Measurements from ENCODE around the gene FXYD2.

Gene FXYD2

GRCh38 chr11:117842131-117842941 is 17.8 kb upstream of the FXYD2 start:
- no peak overlapping the region for H3K27ac Mint-ChIP-seq
- H3K9me3 Mint-ChIP-seq (ENCODE audit: low read depth) = no peaks in the 10 kb centered on the region
- no peaks in the 10 kb centered on the region for H3K27me3 Mint-ChIP-seq
- H3K4me3 Mint-ChIP-seq = no peak overlapping the region
- no peaks in the 10 kb centered on the region for H3K36me3 Mint-ChIP-seq
- peaks cover 6% of the 10 kb centered on the region for H3K4me1 Mint-ChIP-seq (ENCODE audit: low read depth)

- H3K4me3 Mint-ChIP-seq = no peak overlapping the region
- H3K9me3 Mint-ChIP-seq (ENCODE audit: low read depth) = no peaks in the 10 kb centered on the region
- H3K27me3 Mint-ChIP-seq = no peaks in the 10 kb centered on the region
- H3K4me1 Mint-ChIP-seq (ENCODE audit: low read depth) = peaks cover 6% of the 10 kb centered on the region
- no peaks in the 10 kb centered on the region for H3K36me3 Mint-ChIP-seq
- no peak overlapping the region for H3K27ac Mint-ChIP-seq
Observed at GRCh38 chr11:117841551-117842031, 17.0 kb upstream of the FXYD2 start.

- H3K27me3 Mint-ChIP-seq = no peaks in the 10 kb centered on the region
- peaks cover 6% of the 10 kb centered on the region for H3K4me1 Mint-ChIP-seq (ENCODE audit: low read depth)
- H3K36me3 Mint-ChIP-seq = no peaks in the 10 kb centered on the region
- H3K27ac Mint-ChIP-seq = no peak overlapping the region
- no peak overlapping the region for H3K4me3 Mint-ChIP-seq
- no peaks in the 10 kb centered on the region for H3K9me3 Mint-ChIP-seq (ENCODE audit: low read depth)
Observed at GRCh38 chr11:117840881-117841550, 16.5 kb upstream of the FXYD2 start.

- Mint-ChIP-seq H3K4me1 (ENCODE audit: low read depth) (peaks cover 6% of the 10 kb centered on the region), H3K27me3 (no peaks in the 10 kb centered on the region), H3K4me3 (no peak overlapping the region), H3K36me3 (no peaks in the 10 kb centered on the region), H3K27ac (no peak overlapping the region), H3K9me3 (ENCODE audit: low read depth) (no peaks in the 10 kb centered on the region)
Observed at GRCh38 chr11:117839936-117840813, 15.6 kb upstream of the FXYD2 start.

GRCh38 chr11:117839380-117839881 is 14.9 kb upstream of the FXYD2 start:
- Mint-ChIP-seq H3K36me3 (no peaks in the 10 kb centered on the region), H3K4me3 (no peak overlapping the region), H3K27me3 (no peaks in the 10 kb centered on the region), H3K9me3 (ENCODE audit: low read depth) (no peaks in the 10 kb centered on the region), H3K27ac (no peak overlapping the region), H3K4me1 (ENCODE audit: low read depth) (peaks cover 6% of the 10 kb centered on the region)

- Mint-ChIP-seq H3K36me3 (no peaks in the 10 kb centered on the region), H3K27ac (no peak overlapping the region), H3K9me3 (ENCODE audit: low read depth) (no peaks in the 10 kb centered on the region), H3K27me3 (no peaks in the 10 kb centered on the region), H3K4me3 (no peak overlapping the region), H3K4me1 (ENCODE audit: low read depth) (peaks cover 4% of the 10 kb centered on the region)
Observed at GRCh38 chr11:117838901-117839300, 14.4 kb upstream of the FXYD2 start.

GRCh38 chr11:117837791-117838190 is 13.2 kb upstream of the FXYD2 start:
- Mint-ChIP-seq H3K9me3 (ENCODE audit: low read depth) (no peaks in the 10 kb centered on the region), H3K36me3 (no peaks in the 10 kb centered on the region), H3K27ac (no peak overlapping the region), H3K27me3 (no peaks in the 10 kb centered on the region), H3K4me1 (ENCODE audit: low read depth) (no peaks in the 10 kb centered on the region), H3K4me3 (no peak overlapping the region)

GRCh38 chr11:117837070-117837776 is 12.7 kb upstream of the FXYD2 start:
- H3K36me3 Mint-ChIP-seq = no peaks in the 10 kb centered on the region
- no peak overlapping the region for H3K4me3 Mint-ChIP-seq
- H3K27me3 Mint-ChIP-seq = no peaks in the 10 kb centered on the region
- H3K9me3 Mint-ChIP-seq (ENCODE audit: low read depth) = no peaks in the 10 kb centered on the region
- no peak overlapping the region for H3K27ac Mint-ChIP-seq
- H3K4me1 Mint-ChIP-seq (ENCODE audit: low read depth) = peaks cover 3% of the 10 kb centered on the region

GRCh38 chr11:117836077-117836960 is 11.8 kb upstream of the FXYD2 start:
- no peak overlapping the region for H3K27ac Mint-ChIP-seq
- H3K9me3 Mint-ChIP-seq (ENCODE audit: low read depth) = no peaks in the 10 kb centered on the region
- no peaks in the 10 kb centered on the region for H3K36me3 Mint-ChIP-seq
- peaks cover 5% of the 10 kb centered on the region for H3K4me1 Mint-ChIP-seq (ENCODE audit: low read depth)
- H3K27me3 Mint-ChIP-seq = no peaks in the 10 kb centered on the region
- no peak overlapping the region for H3K4me3 Mint-ChIP-seq

GRCh38 chr11:117835576-117835975 is 11.0 kb upstream of the FXYD2 start:
- Mint-ChIP-seq H3K9me3 (ENCODE audit: low read depth) (no peaks in the 10 kb centered on the region), H3K4me3 (no peak overlapping the region), H3K36me3 (no peaks in the 10 kb centered on the region), H3K27ac (no peak overlapping the region), H3K4me1 (ENCODE audit: low read depth) (peaks cover 13% of the 10 kb centered on the region), H3K27me3 (no peaks in the 10 kb centered on the region)

- Mint-ChIP-seq H3K27me3 (no peaks in the 10 kb centered on the region), H3K4me3 (no peak overlapping the region), H3K9me3 (ENCODE audit: low read depth) (no peaks in the 10 kb centered on the region), H3K36me3 (no peaks in the 10 kb centered on the region), H3K4me1 (ENCODE audit: low read depth) (peaks cover 18% of the 10 kb centered on the region), H3K27ac (no peak overlapping the region)
Observed at GRCh38 chr11:117834838-117835443, 10.4 kb upstream of the FXYD2 start.

- Mint-ChIP-seq H3K4me3 (no peak overlapping the region), H3K27me3 (no peaks in the 10 kb centered on the region), H3K36me3 (no peaks in the 10 kb centered on the region), H3K27ac (peak overlapping the region; percentile 34), H3K9me3 (ENCODE audit: low read depth) (no peaks in the 10 kb centered on the region), H3K4me1 (ENCODE audit: low read depth) (peaks cover 24% of the 10 kb centered on the region)
Observed at GRCh38 chr11:117834068-117834810, 9.7 kb upstream of the FXYD2 start.
